GM12872 (cell line): ENCODE measurements around the gene COPS2.

ENCODE experiments used
- TF ChIP-seq, protein P1 (sequence below): IDR thresholded peaks from 3 replicates; pipeline ENCODE4 v1.5.1; 2011; ENCODE audit warnings: low read depth, mild to moderate bottlenecking, low read length, moderate library complexity; ENCODE audit not compliant: insufficient read depth

Gene COPS2

DNA sequence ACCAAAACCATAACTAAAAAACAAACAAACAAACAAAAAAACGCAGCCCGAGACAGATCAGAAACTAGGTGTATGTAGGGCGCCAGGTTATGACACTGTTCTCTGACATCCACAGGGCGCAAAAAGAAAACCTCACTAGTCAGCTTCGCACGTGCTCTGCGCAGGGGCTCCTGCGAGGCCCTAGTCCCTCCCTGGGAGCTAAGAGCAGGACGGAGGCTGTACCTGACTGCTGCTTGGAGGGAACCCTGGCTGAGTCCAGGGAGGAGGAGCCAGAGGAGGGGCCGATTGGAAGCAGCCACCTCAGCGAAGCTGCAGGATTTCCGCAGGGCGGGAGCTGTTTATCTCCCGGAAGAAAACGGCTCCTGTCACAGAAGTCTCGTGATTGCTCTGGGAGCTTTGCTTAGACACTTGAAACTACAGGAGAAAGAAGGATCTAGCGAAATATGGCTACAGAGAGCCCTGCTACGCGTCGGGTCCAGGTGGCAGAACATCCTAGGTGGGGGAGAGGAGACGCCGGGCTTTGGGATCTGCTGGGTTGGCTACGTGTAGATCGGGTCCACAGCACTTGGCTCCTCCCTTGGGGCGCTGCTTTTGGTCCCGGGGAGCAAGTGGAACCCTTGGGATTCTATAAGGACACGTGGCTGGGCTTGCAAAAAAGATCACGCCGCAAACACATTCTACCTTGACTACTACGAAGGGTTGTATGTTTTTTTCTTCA is 14.6 kb upstream of the COPS2 start, which contains the start of gene GALK2:
Gene GALK2, plus strand, starts transcription at position 368 of the 718 bp plus-strand sequence. Its CDS starts 76 bp downstream, at position 444.
- TF ChIP-seq, protein P1, sequence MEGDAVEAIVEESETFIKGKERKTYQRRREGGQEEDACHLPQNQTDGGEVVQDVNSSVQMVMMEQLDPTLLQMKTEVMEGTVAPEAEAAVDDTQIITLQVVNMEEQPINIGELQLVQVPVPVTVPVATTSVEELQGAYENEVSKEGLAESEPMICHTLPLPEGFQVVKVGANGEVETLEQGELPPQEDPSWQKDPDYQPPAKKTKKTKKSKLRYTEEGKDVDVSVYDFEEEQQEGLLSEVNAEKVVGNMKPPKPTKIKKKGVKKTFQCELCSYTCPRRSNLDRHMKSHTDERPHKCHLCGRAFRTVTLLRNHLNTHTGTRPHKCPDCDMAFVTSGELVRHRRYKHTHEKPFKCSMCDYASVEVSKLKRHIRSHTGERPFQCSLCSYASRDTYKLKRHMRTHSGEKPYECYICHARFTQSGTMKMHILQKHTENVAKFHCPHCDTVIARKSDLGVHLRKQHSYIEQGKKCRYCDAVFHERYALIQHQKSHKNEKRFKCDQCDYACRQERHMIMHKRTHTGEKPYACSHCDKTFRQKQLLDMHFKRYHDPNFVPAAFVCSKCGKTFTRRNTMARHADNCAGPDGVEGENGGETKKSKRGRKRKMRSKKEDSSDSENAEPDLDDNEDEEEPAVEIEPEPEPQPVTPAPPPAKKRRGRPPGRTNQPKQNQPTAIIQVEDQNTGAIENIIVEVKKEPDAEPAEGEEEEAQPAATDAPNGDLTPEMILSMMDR: no peak

DNA sequence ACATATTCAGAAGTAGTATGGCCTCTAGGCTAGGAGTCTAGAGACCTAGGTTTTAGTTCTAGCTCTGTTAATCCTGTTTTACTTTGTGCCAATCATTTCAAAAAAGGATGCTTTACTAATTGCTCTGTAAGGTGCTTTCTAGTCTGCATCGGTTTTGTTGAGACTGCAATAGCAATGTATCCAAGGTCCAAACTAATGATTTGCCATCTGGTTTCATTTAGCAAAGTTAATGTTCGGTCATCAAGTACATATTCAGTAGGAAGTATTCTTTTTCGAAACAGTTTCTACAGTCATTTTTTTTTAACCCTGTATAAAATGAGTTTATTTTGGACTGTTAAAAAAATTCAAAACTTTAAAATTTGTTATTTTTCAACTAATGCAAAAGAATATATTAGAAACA is 12.6 kb upstream of the COPS2 start:
- TF ChIP-seq, protein P1: no peak

DNA sequence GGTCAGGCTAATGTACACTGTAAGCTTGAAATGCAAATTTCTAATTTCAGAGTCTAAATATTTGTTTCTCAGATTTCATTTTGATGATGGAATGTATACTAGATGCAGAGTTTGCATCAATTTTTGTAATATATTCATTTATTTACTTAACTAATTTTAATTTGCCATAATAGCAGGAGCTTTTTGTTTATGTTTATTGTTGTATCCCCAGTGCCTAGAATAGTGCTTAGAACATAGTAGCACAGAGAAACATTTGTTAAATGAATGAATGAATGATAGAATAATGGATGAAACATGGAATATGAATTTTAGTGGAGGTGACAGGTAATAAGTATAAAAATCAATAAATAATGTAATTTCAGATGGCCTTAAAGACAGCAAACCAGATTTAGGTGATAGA is 9.5 kb upstream of the COPS2 start:
- TF ChIP-seq, protein P1: no peak

DNA sequence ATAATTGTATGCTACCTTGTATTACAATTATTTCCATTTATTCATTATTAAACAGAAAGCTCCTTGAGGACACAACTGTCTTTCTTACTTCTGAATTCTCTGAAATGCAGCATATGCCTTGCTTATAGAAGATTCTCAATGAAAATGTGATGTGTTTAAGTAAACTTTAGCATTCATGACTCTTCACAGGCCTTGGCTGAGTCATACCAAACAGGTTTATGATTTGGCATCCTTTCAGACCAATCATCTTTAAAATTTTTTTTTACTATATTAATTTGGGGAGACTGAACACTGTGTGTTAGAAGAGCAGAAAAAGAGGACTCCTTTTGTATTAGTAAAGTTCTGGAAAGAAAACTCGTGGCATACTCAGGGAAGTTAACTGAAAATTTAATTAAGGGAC is 8.3 kb upstream of the COPS2 start:
- TF ChIP-seq, protein P1: no peak

DNA sequence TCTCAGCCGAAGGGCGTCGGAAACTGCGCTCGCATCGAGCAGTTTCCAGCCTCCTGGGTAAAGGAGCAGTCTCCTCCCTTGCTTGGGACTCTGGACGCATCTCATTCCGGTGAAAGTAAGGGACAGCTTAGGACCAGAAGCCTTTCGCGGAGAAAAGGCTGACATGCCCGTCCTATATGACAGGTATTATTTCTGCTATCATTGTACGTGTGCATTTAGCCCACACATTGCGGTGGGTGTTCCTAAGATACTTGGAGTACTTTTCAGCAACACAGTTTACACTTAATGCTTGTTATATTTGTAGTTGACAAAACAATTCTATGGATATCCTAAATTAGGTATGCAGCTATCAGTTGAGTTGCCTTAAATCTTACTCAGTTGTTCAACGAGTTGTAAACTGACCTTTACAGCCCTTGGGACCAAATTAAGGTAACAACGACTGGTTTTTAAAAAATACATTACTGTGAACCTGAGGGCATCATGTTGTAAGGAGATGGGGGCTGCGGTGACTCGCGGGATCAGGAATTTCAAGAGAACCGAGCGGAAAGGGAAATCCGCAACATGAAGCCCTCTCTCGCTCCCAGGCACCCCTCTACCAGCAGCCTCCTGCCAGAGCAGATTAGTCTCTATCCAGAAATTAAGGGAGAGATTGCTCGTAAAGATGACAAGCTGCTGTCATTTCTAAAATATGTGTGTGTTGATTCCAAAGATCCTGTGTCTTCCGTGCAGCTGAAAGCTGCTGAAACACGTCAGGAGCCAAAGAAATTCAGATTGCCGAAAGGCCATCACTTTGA is 632 bp upstream of the COPS2 start:
- TF ChIP-seq, protein P1: no peak

DNA sequence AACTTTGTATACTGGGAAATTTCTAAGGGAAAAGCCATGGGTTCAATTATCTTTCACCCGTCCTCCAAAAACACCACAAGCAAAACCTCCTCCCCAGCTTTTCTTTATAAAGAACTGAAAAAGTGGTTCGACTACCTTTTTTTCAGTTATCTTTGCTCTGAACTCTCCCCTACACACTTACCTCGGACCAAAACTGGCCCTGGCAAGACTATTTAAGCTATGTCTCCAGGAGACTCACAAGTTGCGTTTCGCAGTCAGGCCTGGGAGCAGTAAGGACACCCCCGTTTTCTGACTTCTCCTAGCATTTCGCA is 645 bp downstream of the COPS2 start:
- TF ChIP-seq, protein P1: no peak

DNA sequence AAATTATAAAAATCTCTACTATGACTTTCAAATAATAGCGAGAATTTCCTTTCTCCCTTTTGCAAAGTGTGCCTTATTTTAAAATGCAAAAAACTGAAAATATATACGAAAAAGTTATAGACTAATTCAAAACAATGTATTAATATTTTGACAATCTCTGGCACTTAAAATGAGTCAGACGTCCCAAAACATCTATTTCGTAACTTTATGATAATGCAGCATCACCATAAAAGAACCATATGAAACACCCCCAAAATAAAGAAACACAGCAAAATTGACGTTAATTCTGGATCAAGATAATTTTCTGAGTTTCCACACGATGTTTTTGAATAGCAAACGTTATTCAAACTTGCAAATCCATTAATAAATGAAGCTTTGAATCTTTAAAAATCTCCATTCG is 1.0 kb downstream of the COPS2 start:
- TF ChIP-seq, protein P1: no peak
